Fibroblast of skin of left biceps (primary cell): ENCODE data around the gene CDH2.

Experiments used
- DNase-seq, 2 experiments: peaks; one replicate each; pipeline ENCODE4 v3.0.0-alpha.2; 2013; ENCODE audit warnings: low read depth in 2 of 2

CDH2 gene

DNA sequence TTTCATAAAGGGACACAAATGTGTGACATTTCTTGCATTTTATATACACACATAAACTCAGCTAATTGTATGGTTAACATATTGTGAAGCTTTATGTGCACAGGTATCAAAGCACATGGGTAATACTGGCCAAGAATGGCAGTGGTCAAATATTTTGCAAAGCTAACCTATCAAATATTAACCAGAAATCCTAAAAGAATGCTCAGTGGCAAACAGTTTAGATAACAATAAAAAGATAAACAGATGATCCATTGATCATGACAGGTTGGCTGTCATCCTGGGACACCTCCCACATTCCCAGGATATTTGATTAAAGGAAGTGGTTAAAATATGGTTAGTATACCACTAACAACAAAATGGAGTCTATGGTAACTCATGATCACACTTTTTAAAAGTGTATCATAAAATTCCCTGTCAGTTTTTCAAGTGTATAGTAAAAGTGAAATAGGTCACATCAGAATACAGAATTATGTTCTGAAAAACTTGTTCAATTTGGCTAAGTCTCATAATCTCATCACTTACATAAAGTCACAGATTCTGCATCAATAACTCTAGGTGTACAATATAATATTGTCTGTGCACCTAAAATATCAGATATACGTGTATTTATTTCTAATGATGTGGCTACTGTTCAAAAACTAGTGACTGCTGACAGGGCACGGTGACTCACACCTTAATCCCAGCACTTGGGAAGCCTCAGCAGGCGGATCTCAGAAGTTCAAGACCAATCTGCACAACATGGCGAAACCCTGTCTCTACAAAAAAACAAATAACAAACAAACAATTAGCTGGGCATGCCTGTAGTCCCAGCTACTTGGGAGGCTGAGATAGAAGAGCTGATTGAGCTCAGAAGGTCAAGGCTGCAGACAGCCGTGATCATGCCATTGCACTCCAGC, 48.9 kb downstream of the CDH2 start:
- DNase-seq = no peak

DNA sequence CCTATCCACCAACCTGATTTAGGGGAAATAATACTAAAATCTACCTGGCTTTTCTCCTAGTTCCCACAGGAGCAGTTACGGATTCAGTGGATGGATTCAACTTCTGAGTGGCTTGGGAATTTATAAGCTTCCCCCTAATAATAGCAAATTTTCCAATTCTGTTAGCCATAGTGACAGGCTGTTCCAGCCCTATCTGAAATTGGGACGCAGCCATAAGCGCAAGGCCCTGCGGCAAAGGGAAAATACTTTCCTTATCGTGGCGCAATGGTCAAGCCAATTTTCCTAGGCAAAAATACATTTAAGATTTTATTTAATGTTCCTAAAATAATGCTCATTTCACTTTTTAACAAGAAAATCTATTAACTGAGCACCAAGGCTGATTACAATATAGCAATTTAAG, 49.7 kb downstream of the CDH2 start:
- no peak for DNase-seq

DNA sequence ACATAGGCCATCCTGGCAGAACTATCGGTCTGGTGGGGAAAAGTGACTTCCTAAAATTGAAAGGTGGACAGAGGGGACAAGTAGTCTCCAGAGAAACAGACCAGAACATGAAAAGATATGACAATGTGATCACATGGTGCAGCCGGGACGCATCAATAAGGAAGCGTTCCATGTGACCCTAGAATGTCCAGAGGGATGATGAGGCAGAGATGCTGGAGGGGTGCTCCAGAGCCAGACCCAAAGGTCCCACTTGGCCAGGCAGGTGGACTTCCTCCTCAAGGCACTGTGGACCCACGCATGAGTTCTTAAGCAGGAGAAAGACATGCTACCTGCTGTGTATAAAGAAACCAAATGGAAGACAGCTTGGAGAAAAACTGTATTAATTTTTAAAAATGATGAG, 50.2 kb downstream of the CDH2 start:
- no peak for DNase-seq

DNA sequence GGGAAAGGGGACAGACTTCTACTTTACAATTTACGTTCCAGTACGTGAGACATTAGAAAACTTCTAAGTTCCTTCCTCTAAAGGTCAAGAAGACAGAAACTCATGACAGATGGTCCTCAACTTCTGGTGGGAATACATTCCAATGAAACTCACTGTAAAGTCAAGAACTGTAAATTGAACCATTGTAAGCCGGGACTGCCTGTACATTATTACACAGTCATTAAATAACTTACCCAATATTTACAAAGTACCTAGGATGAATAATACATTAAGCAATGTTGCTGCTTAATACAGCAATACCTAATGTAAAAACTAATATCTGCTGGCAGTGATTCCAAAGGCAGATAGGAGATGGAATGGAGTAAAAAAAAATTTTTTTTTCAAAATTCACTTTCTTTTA, 51.9 kb downstream of the CDH2 start:
- no peak for DNase-seq

DNA sequence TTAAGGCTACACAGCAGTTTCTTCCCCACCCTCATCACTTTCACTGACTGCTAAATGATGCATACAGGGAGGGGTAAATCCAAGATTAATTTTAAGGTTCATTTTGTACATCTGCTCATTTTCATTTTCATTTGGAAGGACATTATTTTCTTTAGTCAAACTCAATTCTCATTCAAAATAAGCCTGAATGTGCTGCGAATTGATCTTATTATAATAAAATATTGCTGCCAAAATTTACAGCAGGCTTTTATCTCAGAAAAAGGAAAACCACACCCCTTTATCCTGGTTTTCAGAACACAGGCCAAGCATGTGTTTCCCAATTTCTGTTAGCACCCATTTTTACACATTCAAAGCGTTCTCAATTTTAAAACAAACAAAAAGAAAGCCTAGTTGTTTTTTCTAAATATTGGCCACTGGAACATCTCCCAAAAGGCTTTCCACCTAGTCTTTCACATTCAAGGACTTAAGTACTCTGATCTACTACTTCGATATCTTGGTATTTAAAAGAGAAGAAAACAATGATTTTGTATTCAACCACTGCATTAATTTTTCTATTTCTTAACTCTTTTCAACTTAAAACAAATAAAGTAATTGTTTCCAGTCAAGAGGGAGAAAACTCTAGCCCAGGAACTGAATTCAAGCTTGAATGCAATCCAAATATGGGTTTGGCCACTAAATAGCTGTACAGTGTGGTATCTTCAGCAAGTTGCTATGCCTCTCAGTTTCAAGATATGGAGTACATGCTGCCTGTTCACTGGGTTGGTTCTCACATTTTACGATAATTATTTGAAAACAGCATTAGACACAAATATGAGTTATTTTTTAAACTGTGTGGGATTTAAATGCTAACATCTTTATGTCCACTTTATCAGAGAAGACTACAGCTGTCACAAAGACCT, 52.5 kb downstream of the CDH2 start:
- no peak for DNase-seq

DNA sequence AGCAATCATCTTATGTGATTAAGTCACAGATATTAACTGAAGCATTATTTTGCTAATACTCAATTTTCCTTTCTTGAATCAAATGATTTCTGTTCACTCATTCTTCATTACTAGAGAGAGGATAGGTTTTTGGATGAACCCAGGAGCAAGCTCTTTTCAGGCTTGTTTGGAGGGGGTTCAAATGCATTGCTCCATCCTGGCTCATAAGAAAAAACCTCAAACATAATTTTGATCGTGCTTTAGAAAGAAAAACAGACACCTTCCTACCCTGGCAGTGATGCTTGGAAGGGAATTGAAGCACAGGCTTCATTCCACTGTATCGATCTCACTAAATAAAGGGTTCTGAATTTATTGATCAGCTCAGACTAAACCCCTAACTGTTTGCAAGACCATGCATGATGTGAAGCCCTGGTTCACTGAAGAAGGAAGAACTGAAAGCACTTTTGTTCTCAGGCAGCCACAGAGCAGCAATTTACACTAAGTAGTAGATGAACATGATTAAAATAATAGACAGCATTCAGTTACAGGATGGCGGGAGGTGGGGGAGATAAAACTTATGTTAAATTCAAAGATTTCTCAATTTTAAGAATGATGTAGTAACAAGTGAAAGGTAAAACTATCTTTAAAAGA, 53.4 kb downstream of the CDH2 start:
- DNase-seq = no peak

DNA sequence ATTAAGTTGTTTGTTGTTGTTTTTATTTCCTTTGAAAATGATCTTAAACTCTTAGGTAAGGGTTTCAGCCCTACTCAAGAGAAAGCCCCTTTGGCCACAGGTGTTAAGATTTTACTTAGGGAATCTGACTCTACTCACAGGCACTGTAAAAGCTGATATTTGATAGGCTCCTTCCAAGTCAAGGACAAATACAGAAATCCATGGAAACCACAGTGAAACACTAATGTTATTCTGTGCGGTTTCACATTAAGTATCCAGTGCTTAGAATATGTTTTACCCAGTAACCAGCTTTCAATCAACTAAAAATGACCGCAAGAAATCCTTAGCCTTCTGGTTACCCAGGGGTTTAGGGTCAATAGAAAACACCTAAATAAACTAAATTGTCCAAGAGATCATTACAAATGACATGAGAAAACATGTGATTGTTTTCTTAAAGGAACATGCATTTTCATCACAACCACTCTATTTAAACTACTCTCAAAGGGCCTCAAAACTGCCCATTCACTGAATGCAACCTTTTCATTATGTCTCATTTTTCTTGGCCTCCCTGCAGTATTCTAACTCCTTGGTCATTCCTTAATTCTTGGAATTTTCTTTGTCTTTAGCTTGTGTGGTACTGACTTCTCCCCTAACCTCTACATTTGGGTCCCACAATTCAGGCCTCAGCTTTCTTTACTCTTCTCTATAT, 56.0 kb downstream of the CDH2 start:
- DNase-seq = no peak

DNA sequence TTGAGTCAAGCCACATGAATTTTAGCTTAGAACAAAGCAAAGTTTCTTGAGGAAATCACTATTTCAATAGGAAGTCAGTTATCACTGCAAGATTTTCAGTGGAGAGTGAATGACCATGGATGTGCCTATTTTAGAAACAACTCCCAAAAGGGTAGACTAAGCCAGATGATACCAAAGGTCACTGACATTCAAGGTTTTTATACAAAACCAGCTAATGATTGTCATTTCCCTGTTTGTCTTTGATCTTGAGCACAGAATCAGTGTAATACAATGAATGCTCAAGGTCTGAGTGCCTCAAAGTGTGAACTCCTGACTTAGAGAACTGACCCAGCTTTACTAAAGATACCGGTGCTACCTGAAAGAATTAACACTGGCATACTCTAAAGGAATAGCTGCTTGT, 60.5 kb downstream of the CDH2 start:
- no peak for DNase-seq

DNA sequence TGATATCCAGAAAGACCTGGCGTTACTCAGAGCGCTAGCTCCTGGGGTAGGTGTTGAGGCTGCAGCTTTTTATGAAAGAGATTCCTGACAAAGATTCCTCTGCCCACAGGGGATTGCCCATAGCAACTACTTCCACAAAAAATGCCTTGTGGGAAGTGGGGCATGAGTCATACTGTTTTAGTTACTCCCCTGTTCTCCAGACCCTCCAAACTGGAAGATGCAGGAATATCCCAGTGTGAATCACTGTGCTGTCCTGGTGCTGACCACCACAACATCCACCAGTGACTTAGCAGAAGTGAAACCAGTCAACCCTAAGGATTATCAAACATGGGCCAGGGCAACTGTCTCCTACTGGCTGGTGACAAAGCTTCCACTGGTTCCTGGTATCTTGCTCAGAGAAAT, 61.8 kb downstream of the CDH2 start:
- DNase-seq = peak; percentile 70

DNA sequence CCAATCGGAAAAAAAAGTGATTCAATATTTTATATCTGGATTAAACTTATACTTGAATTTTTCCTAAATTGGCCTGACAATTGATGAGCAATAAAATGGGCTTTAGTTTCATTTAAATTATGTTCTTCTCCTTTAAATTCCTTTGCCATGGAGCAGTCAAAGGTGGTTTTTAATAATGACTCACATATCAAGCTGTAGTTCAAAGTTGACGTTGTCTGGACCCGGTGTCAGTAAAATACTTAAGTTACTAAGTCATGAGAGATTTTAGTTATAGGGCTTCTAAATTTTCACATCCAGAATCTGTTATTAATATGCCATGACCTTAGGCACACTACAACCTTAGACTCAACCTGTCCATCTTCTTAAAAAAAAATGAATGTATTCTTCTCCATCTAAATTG, 62.5 kb downstream of the CDH2 start:
- DNase-seq = peak in 1 of 2 experiments; percentile 41

DNA sequence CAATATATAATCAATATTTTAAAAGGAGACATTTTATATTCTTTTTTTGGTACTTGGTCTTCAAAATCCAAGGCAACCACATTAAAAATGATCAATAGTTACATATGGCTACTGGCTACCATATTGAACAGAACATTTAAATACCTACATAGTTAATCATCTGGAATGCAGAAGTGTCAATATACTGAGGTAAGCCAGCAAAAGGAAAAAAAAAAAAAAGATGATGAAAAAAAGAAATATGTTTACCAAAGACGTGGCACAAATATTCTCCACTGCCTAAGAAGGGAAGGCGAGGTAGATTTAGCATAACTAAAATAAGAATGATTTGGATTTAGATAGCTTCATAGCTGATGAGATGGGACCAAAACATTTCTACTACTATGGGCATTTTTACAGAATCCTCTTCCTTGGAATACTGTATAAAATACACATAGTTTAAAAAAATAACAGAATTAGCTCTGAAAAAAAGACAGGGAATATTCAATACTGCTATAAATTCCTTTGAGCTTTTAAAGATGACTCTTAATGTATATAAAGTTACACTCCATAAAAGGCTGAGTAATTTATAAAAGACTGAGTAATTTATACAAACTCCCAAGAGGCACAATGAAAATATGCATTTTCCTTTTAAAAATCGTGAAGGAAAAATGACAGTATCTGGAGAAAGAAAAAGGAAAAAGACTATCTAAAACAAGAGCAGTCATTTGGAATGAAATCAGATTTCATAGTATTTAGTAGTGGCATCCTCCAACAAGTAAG, 63.5 kb downstream of the CDH2 start:
- DNase-seq = no peak

DNA sequence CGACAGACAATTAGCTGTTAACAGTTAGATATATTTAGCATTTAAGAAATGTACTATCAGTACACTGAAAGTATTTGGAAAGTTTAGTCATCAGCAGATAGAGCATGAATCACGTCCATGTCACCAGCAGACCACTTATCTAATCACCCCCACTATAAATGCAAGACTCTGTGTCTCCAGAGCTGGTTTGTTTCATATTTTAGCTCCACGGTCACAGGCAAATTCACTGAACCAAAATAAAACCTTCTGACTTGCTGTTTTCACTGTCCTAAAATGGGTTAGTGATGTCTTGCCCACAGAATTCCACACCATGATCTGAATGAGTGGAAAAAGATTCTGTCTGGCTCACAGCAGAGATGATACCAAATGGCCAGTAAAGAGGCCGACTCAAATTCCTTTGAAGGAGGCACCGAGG, 64.9 kb downstream of the CDH2 start:
- peak; percentile 50 to 58 for DNase-seq

DNA sequence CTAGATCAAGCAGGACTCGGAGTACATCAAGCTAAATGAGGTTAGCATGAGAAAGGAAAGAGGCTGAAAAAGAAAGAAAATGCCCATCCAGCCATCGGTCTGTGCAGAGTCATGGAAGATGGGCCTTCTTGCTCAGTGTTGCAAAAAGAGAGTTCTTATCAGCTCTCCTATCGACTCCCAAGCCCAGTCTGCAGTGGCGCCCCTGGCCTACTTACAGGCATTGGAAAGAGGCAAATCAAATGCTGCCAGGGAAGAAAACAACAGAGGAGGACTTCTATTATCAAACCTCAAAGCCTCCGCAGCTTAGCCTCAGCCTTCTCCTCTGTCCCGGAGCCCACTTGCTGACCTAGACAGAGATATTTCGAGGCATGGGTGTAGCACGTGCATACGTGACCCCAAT, 66.0 kb downstream of the CDH2 start:
- no peak for DNase-seq

DNA sequence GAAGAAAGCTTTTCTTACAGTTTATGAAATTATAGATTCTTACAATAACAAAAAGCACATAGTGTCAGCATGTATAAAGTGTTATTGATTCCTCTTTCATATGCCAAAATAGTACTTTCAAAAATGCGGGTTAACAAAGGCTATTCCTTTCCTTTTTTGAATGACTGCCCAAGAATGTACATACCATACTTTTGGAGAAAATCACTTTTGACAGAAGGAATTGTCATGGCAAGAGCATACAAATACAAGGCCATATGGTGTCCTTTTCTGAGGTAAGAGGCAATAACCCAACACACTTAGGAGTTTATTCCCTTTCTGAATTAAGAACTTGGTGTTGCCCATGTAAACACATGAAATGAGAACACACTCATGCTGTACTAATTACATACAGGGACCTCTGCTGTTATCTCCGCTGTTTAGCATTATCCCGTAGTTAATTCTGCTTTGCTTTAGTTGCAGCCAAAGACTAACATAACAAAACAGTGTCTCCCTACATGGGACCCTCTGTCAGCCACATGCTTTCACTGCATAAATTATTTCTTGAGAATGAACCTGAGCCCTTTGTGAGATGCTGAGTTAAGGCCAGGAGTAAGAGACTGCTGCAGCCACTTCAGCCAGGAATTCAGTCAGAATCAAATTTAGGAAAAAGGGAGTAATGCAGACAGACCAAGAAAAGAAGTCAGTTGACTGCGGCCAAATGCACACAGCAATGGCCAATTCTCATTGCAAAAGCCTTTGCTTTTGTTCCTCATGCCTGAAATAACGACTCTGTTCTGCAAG, 67.0 kb downstream of the CDH2 start:
- peak in 1 of 2 experiments; percentile 54 for DNase-seq

DNA sequence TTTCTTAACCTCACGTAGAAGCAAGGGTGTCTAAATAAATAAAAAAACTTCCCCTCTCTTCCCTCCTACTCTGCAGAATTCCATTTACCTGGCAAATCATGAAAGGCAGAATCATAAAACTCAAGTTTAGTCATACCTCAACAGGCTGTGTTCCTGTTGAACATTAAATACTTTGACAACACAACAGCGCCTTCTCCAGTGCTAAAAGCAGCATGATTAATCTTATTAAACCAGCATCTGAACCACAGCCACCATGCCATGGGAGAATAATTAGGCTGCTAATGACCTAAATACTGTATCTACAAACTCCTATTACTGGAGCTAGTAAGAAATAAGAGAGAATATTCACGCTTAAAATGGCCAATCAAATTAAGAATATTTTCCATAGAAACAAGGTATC, 68.1 kb downstream of the CDH2 start:
- DNase-seq = no peak

DNA sequence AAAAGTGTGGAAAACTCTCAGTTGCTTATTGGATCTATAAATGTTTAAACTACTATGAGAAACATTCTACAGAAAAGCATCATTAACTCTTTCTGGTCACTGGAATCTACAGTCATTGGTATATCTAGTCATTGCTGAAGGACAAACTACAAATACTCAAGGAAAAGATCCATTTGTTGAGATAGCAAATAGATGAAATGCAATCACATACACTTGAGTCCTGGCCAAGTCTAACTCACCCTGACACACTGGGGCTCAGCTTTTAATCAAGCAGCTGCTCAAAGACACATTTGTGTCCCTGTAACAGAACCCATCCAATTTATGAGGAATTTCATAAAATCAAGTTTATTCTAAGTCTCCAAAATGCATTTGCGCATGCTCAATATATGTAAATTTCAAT, 68.7 kb downstream of the CDH2 start:
- DNase-seq = no peak

DNA sequence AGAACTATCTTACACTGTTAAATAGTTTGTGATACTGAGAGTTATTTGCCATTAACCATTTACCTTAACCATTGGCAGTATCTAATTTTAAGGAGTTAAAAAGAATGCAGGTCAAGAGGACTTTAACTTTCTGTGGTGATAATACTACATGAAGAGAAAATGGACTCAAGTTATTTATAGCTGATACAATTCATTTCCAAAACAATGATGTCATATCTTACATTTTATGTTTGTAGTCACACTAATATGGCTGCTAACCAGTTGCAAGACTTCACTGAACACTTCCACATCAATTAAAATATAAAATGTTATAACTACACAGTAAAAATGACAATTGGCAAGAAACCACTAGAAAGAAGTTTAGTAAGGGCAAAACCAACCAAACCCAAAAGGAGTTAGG, 77.7 kb downstream of the CDH2 start:
- DNase-seq = no peak

DNA sequence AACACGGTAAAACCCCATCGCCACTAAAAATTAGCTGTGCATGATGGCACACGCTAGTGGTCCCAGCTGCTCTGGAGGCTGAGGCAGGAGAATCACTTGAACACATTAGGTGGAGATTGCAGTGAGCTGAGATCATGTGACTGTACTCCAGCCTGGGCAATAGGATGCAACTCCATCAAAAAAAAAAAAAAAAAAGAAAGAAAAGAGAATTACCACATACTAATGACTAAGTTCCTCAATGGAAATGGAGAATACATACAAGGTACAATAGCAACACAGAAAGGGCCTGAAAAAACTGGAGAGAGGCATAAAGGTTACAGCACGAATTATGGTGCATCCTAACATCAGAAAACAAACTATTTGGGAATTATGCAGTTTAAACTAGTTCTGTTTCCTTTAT, 81.3 kb downstream of the CDH2 start:
- DNase-seq = no peak

DNA sequence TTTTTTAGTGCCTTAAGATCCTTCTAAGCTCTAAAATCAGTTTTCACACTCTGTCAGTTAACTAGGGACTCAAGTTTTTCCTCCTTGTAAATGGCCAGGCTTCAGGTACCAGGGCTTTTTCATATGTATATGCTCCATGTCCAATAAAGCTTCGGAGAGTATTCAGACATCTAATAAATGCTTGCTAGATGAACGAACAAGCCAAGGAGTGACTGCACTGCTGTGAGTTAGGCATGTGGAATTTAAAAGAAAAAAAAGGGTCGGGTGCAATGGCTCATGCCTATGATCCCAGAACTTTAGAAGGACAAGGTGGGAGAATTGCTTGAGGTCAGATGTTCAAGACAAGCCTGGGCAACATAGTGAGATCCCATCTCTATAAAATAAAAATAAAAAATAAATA, 81.9 kb downstream of the CDH2 start:
- no peak for DNase-seq

DNA sequence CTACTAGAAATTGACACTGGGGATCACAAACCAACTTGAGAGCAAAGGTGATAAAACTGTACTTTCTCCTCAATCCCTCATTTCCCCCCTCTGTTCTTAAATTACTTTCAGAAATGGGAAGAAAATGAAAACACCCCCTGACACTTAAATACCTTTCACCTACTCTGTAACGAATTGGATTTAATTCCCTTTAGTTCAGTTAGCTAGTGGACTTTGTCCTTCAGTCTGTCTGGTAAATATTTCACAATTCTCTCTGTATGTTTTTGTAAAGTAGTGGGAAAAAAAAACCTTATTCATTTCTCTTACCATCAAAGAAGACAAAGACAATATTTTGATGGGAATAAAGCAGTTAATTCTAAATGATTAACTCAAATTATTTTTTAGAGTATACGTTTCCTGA, 85.7 kb downstream of the CDH2 start:
- DNase-seq = no peak
